Stomach (tissue), 9 donors: ENCODE data around the gene IL4R. TPM values are rescaled to one million over a fixed set of nuclear protein-coding genes. Genes with fewer than 3 reads are reported as not detected.
A peak's percentile ranks its signal among the peaks of the same experiment; 100 is the strongest.

Source experiments
- DNase-seq, 2 donors: peaks; one replicate each; pipeline versions ENCODE4 v3.0.0 to v3.0.0-alpha.2; 2013 to 2019
- H3K27ac ChIP-seq, 5 donors: fragments of 200-600 bp in 4 of 5; sonication (generic) in 4 of 5; one replicate each; pipeline ENCODE4 v1.5.1; 2013 to 2019; ENCODE audit warnings: mild to moderate bottlenecking in 1 of 5, moderate library complexity in 1 of 5
- H3K27me3 ChIP-seq, 3 donors: fragments of 200-600 bp; sonication (generic); one replicate each; pipeline ENCODE4 v1.5.1; 2017 to 2019; ENCODE audit warnings: mixed run types in 1 of 3
- H3K36me3 ChIP-seq, 4 donors: fragments of 200-600 bp; sonication (generic); 1 replicate in 3 of 4; 2 replicates in 1 of 4; pipeline ENCODE4 v1.5.1; 2016 to 2019
- H3K4me1 ChIP-seq, 4 donors: fragments of 200-600 bp; sonication (generic); one replicate each; pipeline ENCODE4 v1.5.1; 2016 to 2019
- H3K4me3 ChIP-seq, 4 donors: fragments of 200-600 bp; sonication (generic) in 3 of 4; one replicate each; pipeline ENCODE4 v1.5.1; 2016 to 2019; ENCODE audit warnings: mild to moderate bottlenecking in 1 of 4
- H3K9me3 ChIP-seq, 4 donors: fragments of 200-600 bp; sonication (generic); one replicate each; pipeline ENCODE4 v1.5.1; 2016 to 2019
- CTCF ChIP-seq, 7 experiments: fragments of 450-650 bp in 4 of 7; fragments of 200-600 bp in 3 of 7; sonication (generic) in 3 of 7; IDR thresholded peaks; one replicate each; pipeline ENCODE4 v1.5.1; 2016 to 2019; ENCODE audit warnings: antibody characterized with exemption in 7 of 7, control low read depth in 2 of 7, mild to moderate bottlenecking in 1 of 7
- EP300 ChIP-seq: sonication (generic); formaldehyde crosslinking; IDR thresholded peaks from one replicate; pipeline ENCODE4 v1.6.1; 2017; ENCODE audit warnings: antibody characterized with exemption
- POLR2A ChIP-seq, 4 donors: fragments of 450-650 bp; IDR thresholded peaks; one replicate each; pipeline ENCODE4 v1.6.1; 2016; ENCODE audit warnings: antibody characterized with exemption in 4 of 4, control low read depth in 2 of 4, mild to moderate bottlenecking in 1 of 4, moderate library complexity in 1 of 4
- POLR2AphosphoS5 ChIP-seq, 3 donors: sonication (generic); formaldehyde crosslinking; IDR thresholded peaks; one replicate each; pipeline ENCODE4 v1.6.1; 2016; ENCODE audit warnings: antibody characterized with exemption in 3 of 3
- WGBS, 5 donors: extraction: QIAGEN DNeasy Blood & Tissue Kit in 3 of 5; methylation state at CpG; one replicate each; pipeline versions ENCODE4 v1.1.5 to v1.1.7; 2013 to 2018; 5-methylcytosine and 5-hydroxymethylcytosine counted together
- intact Hi-C: fragments of 100-400 bp; cut with DNase I; formaldehyde crosslinking; loops from one replicate; pipeline ENCODE4 v1.15.1; 2023; ENCODE audit warnings: low total_unique reads
- polyA plus RNA-seq, 3 donors: library from polyadenylated mRNA; stranded (reverse); fragments of 200-250 nt; gene quantifications; one replicate each; pipeline ENCODE4 v1.2.3, GENCODE V29; 2013
- total RNA-seq, 5 donors: library from RNA; depleted of rRNA; stranded (reverse); fragments of >200 nt; gene quantifications; one replicate each; pipeline versions ENCODE4 v1.1.0 to v1.2.3, GENCODE V29; 2014 to 2016
- donor health status: healthy with polysubstance abuse.
- donor health status: Bipolar disorder and iron deficiency.
- donor health status: healthy.

IL4R gene
- total and polyA plus RNA-seq, 8 donors, result 17.4 to 120 (median 52.4) TPM

GRCh38 chr16:27267037-27267677 lies 46.6 kb upstream of the IL4R start:
- intact Hi-C loops, result no loop called here
- TF ChIP-seq POLR2A (IDR thresholded peaks at IDR 0.05) (no peak), POLR2AphosphoS5 (IDR thresholded peaks at IDR 0.05) (no peak), CTCF (IDR thresholded peaks at IDR 0.05) (no peak), EP300 (no peak)

GRCh38 chr16:27268376-27269299 lies 45.1 kb upstream of the IL4R start, which contains the start of gene NSMCE1:
Gene NSMCE1, minus strand, starts transcription at chr16:27268772. Its CDS starts 11,202 bp downstream, at chr16:27257570.
- peaks cover 7 to 27% (median 16%) of the 10 kb centered on the region in 4 donors for H3K4me1 ChIP-seq
- TF ChIP-seq POLR2A (IDR thresholded peaks at IDR 0.05) (peak in 1 of 4 donors; percentile 40), CTCF (IDR thresholded peaks at IDR 0.05) (peak in 3 of 7 experiments; percentile 13 to 27 (median 18)), POLR2AphosphoS5 (IDR thresholded peaks at IDR 0.05) (peak; percentile 91 to 96 (median 92)), EP300 (no peak)
- H3K27ac ChIP-seq, result peak within 1 kb of the TSS; percentile 69 to 92 (median 90)
- peak within 1 kb of the TSS; percentile 80 to 91 (median 84) for H3K4me3 ChIP-seq
- 5 to 8% (median 7%) methylated on average over 51 to 58 of the region's 58 CpGs for WGBS, 5 donors
- H3K36me3 ChIP-seq, result no peaks in the 10 kb centered on the region
- H3K9me3 ChIP-seq, result no peaks in the 10 kb centered on the region
- H3K27me3 ChIP-seq, result no peaks in the 10 kb centered on the region
- intact Hi-C loops, result no loop called here
- peak; percentile 99 for DNase-seq

More at GRCh38 chr16:27267037-27267677, 46.6 kb upstream of the IL4R start:
- peaks cover 7 to 40% (median 17%) of the 10 kb centered on the region in 4 donors for H3K4me1 ChIP-seq
- no peaks in the 10 kb centered on the region for H3K36me3 ChIP-seq
- H3K27ac ChIP-seq, result no peak overlapping the region
- 81 to 89% (median 86%) methylated on average over 8 of the region's 8 CpGs for WGBS, 5 donors
- no peak overlapping the region for H3K4me3 ChIP-seq
- no peaks in the 10 kb centered on the region for H3K9me3 ChIP-seq
- H3K27me3 ChIP-seq, result no peaks in the 10 kb centered on the region
- no peak for DNase-seq

- intact Hi-C loops, result no loop called here
- peak overlapping the region in 3 of 5 donors; percentile 88 to 92 (median 91) for H3K27ac ChIP-seq
- no peaks in the 10 kb centered on the region for H3K9me3 ChIP-seq
- H3K36me3 ChIP-seq, result no peaks in the 10 kb centered on the region
- TF ChIP-seq POLR2A (IDR thresholded peaks at IDR 0.05) (no peak), EP300 (no peak), CTCF (IDR thresholded peaks at IDR 0.05) (no peak), POLR2AphosphoS5 (IDR thresholded peaks at IDR 0.05) (no peak)
- 70 to 75% (median 74%) methylated on average over 9 of the region's 9 CpGs for WGBS, 5 donors
- peak overlapping the region; percentile 80 to 91 (median 84) for H3K4me3 ChIP-seq
- H3K27me3 ChIP-seq, result no peaks in the 10 kb centered on the region
- peaks cover 7 to 20% (median 16%) of the 10 kb centered on the region in 4 donors for H3K4me1 ChIP-seq
- DNase-seq, result no peak
Measured at GRCh38 chr16:27269300-27270150, 44.2 kb upstream of the IL4R start.
